ENCODE measurements around the gene DELE1.
"Not testable (repeated sequence)": the region's sequence is repeated elsewhere in the genome, so short reads cannot be mapped to it uniquely, and the experiment has no call there.

The DELE1 gene

DNA sequence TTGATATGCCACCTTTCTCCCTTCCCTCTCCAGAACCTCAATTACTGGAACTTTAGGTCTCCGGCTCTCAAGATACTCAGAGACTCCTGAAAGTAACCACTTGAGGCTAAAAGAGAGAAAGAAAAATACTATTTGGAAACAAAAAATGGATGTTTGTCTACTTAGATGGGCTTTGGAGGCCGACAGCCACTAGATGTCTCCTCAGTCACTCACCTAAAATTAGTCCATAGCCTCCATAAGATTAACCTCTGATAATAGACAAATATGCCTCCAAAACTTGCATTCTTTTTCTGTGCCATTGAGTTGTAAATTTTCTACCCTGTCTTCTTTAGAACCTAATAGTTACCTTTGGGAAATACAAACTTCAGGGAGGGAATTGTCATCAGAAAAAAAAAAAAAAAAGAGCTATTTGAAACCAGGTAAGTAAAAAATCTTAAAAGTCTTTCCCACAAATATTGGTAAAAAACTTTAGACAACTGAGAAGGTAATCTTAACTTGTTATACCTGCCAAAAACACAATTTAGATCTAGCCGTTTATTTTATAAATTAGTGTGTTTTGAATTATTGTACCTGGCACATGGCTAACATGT, 34.3 kb upstream of the DELE1 start:
- no peak for DNase-seq

- DNase-seq: not testable (repeated sequence)
Observed at GRCh38 chr5:141890429-141890828, 33.2 kb upstream of the DELE1 start.

DNA sequence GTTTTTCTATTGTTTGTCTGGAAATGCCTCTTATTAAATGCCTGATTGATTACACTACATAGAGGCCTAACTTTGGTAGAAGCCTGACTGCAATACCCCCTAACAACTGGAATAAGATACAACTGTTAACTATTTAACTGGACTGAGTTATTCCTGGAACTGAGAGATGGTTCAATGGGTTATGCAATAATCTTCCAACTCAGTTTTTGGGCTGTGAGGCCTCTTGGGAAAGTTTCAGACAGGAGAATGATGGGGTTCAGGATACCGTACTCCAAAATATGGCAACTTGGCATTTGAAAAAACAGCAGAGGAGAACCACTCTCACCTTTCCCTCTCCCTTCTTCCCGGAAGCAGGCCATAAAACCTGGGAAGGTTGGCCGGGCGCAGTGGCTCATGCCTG, 26.2 kb upstream of the DELE1 start:
- no peak for DNase-seq

DNA sequence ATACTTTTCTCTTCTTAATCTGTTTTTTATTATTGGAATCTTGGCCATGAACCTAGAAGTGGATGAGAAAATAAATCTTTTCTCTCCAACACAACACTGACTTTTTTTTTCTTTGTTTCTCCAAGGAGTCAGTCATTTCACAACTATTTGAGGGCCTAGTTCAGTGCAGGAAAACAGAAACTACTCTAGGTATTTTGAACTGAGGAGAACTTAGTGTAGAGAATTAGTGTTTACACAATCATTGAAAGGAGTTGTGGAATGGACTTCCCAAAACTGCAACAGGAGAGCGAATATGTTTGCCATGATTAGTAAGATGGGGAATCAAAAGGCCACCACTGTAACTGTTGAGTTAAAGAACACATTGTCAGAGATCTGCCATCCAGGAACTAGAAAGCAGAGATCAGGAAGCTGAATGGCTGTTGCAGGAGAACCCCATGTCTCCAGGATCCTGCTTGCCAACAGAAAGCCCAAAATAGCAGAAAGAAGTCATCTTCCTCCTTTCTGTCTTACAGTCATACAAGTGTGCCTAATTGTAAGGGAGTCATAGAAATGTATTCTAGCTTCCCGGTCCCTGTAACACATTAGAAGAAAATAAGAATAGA, 25.1 kb upstream of the DELE1 start:
- no peak for DNase-seq

GRCh38 chr5:141902015-141902814, 21.5 kb upstream of the DELE1 start:
- no peak for DNase-seq

- no peak for DNase-seq
Observed at GRCh38 chr5:141903261-141903660, 20.4 kb upstream of the DELE1 start.

- no peak for DNase-seq
Observed at GRCh38 chr5:141904551-141904950, 19.1 kb upstream of the DELE1 start.

- no peak for DNase-seq
Observed at GRCh38 chr5:141906517-141906916, 17.2 kb upstream of the DELE1 start.

DNA sequence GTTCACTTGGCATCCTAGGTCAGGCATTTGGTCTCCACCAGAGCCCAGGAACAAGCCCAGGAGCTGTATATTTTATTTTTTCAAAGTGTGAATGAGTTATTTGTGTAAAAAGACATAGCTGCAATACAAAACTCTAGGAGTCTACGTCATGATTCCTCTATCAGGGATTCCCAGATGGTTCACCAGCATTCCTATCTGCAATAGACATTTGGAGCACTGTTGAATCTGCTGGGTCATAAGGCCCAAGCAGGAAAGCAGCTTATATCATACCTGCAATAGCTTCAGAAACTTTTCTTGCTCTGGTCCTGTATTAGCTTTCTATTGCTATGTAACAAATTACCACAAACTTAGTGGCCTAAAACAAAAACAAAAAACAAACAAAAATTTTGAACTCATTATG, 16.7 kb upstream of the DELE1 start:
- no peak for DNase-seq

DNA sequence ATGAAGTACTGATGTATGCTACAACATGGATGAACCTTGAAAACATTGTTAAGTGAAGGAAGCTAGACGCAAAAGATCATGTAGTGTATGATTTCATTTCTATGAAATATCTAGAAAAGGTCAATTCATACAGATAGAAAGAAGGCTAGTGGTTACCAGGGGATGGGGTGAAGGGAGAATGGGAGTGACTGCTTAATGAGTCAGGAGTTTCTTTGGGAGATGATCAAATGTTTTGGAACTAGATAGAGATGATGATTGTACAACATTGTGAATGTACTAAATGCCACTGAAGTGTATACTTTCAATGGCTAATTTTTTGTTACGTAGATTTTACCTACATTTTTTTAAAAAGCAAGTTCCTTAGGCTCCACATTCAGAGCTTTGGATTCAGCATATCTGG, 14.9 kb upstream of the DELE1 start:
- DNase-seq: no peak

- no peak for DNase-seq
Observed at GRCh38 chr5:141909212-141909611, 14.5 kb upstream of the DELE1 start.

DNA sequence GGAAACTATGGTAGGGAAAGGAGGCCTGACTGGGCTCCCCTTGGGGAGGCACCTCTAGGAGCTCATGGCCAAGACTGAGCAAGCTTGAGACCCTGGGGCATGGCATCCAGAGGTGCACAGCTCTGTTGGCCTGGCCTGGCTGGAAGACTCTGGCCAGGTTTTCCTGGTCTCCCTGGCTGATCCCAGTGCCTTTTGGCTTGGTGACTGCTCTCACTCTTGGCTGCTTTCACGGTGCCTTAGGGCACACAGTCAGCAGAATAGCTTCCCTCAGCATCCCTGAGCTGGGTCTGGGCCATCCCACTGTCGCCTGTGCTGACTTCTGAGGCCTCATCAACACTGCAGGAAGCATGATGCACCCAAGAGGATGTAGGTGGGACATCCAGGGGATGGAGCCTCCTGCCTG, 13.4 kb upstream of the DELE1 start:
- no peak for DNase-seq

DNA sequence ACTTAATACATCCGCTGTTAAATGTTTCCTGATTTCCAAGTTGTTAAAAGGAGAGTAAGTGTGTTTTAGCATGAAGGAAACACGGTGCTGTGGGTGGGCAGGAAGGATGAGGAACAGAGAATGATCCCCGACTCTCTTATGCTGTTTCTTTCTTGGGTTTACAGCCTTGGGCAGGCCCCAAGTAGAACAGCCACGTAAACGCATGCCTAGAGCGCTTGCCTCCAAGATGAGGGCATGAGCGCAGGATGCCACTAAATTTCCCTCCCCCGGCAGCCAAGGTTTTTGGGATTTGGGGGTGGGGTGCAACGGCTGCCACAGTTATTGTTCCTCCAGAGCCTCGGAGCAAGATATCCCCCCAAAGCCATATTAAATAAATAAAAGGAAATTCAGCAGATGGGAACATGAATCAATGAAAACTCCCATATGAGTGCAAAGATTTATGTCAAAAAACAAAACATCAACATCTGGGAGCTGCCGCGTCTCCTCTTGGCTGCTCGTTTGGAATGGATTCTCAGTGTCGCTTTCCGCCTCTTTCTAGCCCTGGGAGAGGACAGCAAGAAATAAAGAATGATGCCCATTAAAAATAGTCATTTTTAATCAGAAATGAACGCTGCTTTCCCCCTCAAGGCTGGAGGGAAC, 10.0 kb upstream of the DELE1 start:
- DNase-seq: no peak

DNA sequence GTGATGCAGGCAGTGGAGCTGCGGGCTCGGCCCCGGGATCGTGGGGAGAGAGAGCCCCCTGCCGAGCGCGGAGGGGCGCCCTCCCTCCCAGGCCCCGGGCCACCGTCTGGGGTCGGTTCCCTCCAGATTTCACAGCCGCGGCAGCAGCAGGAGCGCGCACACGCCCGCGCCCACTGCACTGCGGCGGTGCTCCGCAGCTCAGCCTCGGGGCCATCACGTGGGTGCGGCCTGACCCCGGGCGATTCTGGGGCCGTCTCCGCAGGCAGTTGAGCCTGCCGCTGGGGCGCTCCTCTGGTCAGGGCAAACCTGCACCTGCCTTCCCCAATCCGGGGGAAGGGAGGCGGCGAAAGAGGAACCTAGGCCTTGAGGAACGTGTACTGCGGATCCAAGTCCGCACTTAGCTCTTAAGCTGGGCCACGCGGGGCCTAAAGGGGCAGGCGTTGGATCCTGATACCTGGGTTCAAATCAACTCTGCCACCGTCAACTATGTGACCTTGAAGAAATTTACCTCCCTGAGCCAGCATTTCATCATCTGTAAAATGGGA, 9.4 kb upstream of the DELE1 start:
- DNase-seq: peak; percentile 39

- no peak for DNase-seq
Observed at GRCh38 chr5:141914797-141915196, 8.9 kb upstream of the DELE1 start.

DNA sequence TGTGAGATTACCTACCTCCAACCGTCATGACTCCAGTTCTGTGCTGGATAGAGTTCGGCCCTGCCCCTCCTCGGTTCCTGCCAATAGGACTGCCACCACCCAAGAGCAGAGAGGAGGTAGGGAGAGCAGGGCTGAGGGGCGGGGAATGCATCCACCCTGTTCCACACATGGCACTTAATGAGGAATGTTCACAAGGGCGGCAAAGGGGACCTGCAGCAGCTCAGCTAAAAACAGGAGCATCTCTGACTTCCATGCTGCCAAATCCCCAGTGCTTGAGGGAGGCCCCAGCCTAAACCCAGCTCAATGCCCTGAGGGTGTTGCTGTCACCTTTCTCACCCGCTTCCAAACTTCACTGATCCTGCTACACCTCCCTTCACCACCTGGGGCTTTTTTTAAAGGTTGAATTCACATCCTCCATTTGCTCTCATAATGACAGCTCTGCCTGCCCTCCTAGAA, 7.8 kb upstream of the DELE1 start:
- DNase-seq: no peak

DNA sequence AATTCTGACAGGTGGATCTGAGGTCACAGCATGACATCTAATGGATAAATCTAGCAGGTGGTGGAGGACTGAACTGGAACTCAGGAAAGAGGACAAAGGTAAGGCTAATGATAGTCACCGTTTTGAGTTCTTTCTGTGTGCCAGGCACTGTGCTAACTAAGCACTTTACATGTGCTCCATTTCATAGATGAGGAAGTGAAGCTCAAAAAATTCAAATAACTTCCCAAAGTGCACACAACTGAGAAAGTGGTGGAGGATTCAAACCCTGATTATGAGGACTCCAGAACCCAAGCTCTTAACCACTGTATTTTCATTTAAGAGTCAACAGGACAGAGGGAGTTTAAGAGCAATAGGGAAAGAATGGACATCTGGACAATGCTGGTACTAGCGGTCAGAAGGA, 7.1 kb upstream of the DELE1 start:
- DNase-seq: no peak

DNA sequence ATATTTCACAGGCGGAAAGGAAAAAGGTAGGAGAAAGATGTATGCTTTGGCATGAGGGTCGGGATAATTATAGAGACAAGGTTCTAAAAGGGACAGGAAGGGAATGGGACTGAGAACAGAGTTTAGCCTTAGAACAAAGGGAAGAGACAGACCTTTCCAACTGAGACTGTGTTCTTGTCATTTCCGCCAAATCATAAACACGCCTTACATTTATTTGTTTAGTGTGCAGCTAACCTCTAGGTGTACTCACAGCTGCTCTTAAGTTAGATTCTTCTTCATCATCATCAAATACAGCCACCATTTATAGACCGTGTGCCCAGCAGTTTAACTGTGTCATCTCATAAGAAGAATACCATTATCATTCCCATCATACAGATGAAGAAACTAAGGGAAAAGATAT, 5.9 kb upstream of the DELE1 start:
- DNase-seq: no peak

GRCh38 chr5:141919218-141920119, 4.2 kb upstream of the DELE1 start:
- DNase-seq: no peak

GRCh38 chr5:141920771-141921170, 2.9 kb upstream of the DELE1 start:
- no peak for DNase-seq

DNA sequence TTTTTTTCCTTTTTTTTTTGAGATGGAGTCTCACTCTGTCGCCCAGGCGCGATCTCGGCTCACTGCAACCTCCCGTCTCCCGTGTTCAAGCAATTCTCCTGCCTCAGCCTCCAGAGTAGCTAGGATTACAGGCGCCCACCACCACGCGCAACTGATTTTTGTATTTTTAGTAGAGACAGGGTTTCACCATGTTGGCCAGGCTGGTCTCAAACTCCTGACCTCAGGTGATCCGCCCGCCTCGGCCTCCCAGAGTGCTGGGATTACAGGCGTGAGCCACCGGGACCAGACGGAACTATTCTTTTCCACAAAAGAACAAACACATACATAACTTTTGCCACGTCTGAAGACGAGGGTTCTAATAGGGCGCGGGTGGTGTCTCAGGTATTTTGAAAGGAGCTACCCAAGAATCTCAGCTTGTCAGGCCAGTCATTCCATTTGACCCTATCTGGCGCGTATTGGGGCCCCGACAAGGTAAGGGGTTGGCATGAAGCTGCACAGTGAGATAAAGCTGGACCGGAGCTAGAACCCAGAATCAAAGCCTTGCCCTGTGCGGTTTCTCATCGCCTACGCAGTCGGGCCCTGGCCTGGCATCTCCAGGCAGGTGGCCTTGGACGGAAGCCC, 734 bp upstream of the DELE1 start:
- DNase-seq: not testable (repeated sequence)

- no peak for DNase-seq
Observed at GRCh38 chr5:141926434-141926833, 2.8 kb downstream of the DELE1 start.
